ENCODE measurements around the gene BANK1.

BANK1 gene

DNA sequence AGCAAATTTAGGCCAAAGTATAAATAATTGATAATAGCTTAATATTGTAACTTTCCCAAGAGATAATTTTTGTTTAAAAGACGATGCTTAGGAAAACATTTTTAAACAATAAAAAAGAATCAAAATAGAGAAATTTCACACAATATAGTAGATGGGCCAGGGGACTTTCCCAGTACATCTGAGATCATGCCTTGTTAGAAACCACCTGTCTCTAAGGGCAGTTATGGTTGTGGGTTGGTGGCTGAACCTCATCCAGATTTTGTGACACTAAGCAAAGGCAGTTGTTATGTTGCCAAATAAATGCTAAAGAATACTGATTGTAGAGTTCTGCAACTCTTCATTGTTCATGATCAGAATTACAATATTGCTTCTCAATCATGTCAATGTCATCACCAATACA, 270.6 kb downstream of the BANK1 start:
- H3K9ac ChIP-seq (ENCODE audit: low read length): no peak overlapping the region
- peaks cover 22% of the 10 kb centered on the region; the same call in 1 of the 2 replicates for H3K36me3 ChIP-seq (ENCODE audit: insufficient read depth, low read length)
- H3F3A ChIP-seq (ENCODE audit: insufficient read depth, low read length): no peaks in the 10 kb centered on the region
- no peak for TF ChIP-seq EZH2 (IDR thresholded peaks at IDR 0.05; ENCODE audit: borderline replicate concordance, low read length)
- TF ChIP-seq, protein P1, sequence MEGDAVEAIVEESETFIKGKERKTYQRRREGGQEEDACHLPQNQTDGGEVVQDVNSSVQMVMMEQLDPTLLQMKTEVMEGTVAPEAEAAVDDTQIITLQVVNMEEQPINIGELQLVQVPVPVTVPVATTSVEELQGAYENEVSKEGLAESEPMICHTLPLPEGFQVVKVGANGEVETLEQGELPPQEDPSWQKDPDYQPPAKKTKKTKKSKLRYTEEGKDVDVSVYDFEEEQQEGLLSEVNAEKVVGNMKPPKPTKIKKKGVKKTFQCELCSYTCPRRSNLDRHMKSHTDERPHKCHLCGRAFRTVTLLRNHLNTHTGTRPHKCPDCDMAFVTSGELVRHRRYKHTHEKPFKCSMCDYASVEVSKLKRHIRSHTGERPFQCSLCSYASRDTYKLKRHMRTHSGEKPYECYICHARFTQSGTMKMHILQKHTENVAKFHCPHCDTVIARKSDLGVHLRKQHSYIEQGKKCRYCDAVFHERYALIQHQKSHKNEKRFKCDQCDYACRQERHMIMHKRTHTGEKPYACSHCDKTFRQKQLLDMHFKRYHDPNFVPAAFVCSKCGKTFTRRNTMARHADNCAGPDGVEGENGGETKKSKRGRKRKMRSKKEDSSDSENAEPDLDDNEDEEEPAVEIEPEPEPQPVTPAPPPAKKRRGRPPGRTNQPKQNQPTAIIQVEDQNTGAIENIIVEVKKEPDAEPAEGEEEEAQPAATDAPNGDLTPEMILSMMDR (IDR thresholded peaks at IDR 0.05; ENCODE audit: low read length): no peak
- H2AFZ ChIP-seq (ENCODE audit: low read length): no peak overlapping the region
- H3K27me3 ChIP-seq (ENCODE audit: insufficient read depth, low read length): no peaks in the 10 kb centered on the region
- no peak overlapping the region for H3K27ac ChIP-seq (ENCODE audit: low read depth, low read length, poor library complexity, severe bottlenecking)
- no peaks in the 10 kb centered on the region for H3K9me2 ChIP-seq (ENCODE audit: low read depth, low read length)
- no peaks in the 10 kb centered on the region for H3K79me2 ChIP-seq (ENCODE audit: insufficient read depth, low read length)
- H3K4me1 ChIP-seq (ENCODE audit: insufficient read depth, low read length, severe bottlenecking): peaks cover 11% of the 10 kb centered on the region
- no peak overlapping the region for H3K4me2 ChIP-seq (ENCODE audit: low read length)
- no peak overlapping the region for H3K4me3 ChIP-seq (ENCODE audit: low read depth, low read length, poor library complexity, severe bottlenecking)
- no peaks in the 10 kb centered on the region for H3K9me3 ChIP-seq (ENCODE audit: low read length)
- no peaks in the 10 kb centered on the region for H4K20me1 ChIP-seq (ENCODE audit: insufficient read depth, low read length)

DNA sequence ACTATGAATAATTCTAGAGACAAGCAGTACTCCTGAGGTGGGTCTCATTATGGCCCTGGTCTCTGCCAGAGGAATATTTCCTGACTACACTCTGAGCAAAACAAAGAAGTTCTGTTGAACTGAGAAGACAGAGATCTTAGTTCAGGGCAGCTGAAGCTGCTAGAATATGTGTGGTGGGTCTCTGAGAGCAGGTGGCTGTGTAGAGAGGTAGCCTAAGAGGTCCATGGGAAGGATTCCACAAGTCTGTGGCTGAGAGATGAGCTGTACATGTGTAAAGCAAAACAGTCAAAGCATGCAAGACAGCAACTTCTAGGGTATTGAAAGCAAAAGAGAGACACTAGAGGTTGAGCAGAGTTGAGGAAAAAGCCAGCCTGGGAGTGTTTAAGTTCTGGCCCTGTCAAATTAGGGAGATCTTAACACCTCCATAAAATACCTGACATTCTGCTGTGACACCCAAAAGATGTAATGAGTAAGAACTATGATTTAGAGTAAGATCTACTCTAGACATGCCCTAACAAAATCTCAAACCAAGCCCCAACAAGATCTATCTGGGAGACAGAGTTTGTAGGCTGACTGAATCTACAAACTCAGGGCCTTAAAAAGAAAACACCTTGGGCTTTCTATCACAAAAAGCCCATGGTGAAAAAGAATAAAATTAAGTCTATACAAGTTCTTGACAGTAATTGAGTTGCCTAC, 274.4 kb downstream of the BANK1 start:
- no peak overlapping the region for H3K4me3 ChIP-seq (ENCODE audit: low read depth, low read length, poor library complexity, severe bottlenecking)
- H3K27ac ChIP-seq (ENCODE audit: low read depth, low read length, poor library complexity, severe bottlenecking): no peak overlapping the region
- H3F3A ChIP-seq (ENCODE audit: insufficient read depth, low read length): no peaks in the 10 kb centered on the region
- H3K36me3 ChIP-seq (ENCODE audit: insufficient read depth, low read length): peaks cover 29% of the 10 kb centered on the region; the same call in 1 of the 2 replicates
- H3K27me3 ChIP-seq (ENCODE audit: insufficient read depth, low read length): no peaks in the 10 kb centered on the region
- no peak overlapping the region for H2AFZ ChIP-seq (ENCODE audit: low read length)
- H4K20me1 ChIP-seq (ENCODE audit: insufficient read depth, low read length): no peaks in the 10 kb centered on the region
- peaks cover 11% of the 10 kb centered on the region for H3K4me1 ChIP-seq (ENCODE audit: insufficient read depth, low read length, severe bottlenecking)
- TF ChIP-seq, protein P1 (IDR thresholded peaks at IDR 0.05; ENCODE audit: low read length): no peak
- H3K9ac ChIP-seq (ENCODE audit: low read length): no peak overlapping the region
- H3K9me3 ChIP-seq (ENCODE audit: low read length): no peaks in the 10 kb centered on the region
- no peak overlapping the region for H3K4me2 ChIP-seq (ENCODE audit: low read length)
- H3K79me2 ChIP-seq (ENCODE audit: insufficient read depth, low read length): no peaks in the 10 kb centered on the region
- H3K9me2 ChIP-seq (ENCODE audit: low read depth, low read length): no peaks in the 10 kb centered on the region

DNA sequence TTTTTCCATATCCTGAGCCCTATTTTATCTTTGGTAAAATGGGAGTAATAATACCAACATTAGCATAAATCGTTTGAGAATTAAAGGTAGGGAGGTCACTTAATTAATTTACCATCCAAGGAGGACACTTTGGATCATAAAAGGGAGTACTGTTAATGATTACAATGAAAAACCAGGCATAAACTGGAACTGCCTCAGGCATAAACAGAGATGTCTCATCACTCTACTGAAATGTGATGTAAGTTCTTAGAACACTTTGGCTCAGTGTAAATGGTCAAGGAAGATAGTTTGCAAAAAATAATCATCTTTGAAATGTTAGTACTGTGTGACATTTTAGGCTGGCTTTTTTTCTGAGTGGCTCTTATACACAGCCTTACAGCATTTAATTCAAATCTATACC, 286.1 kb downstream of the BANK1 start:
- Histone ChIP-seq H3K27me3 (ENCODE audit: insufficient read depth, low read length) (no peaks in the 10 kb centered on the region), H3K36me3 (ENCODE audit: insufficient read depth, low read length) (peaks cover 5% of the 10 kb centered on the region; the same call in 1 of the 2 replicates), H3K27ac (ENCODE audit: low read depth, low read length, poor library complexity, severe bottlenecking) (no peak overlapping the region), H3K9me3 (ENCODE audit: low read length) (no peaks in the 10 kb centered on the region), H3K4me2 (ENCODE audit: low read length) (no peak overlapping the region), H3K4me1 (ENCODE audit: insufficient read depth, low read length, severe bottlenecking) (no peaks in the 10 kb centered on the region), H3K4me3 (ENCODE audit: low read depth, low read length, poor library complexity, severe bottlenecking) (no peak overlapping the region), H3K79me2 (ENCODE audit: insufficient read depth, low read length) (no peaks in the 10 kb centered on the region), H3K9ac (ENCODE audit: low read length) (no peak overlapping the region), H2AFZ (ENCODE audit: low read length) (no peak overlapping the region), H3K9me2 (ENCODE audit: low read depth, low read length) (no peaks in the 10 kb centered on the region), H4K20me1 (ENCODE audit: insufficient read depth, low read length) (no peaks in the 10 kb centered on the region), H3F3A (ENCODE audit: insufficient read depth, low read length) (no peaks in the 10 kb centered on the region)
- TF ChIP-seq, protein P1 (IDR thresholded peaks at IDR 0.05; ENCODE audit: low read length): no peak
- no peak for TF ChIP-seq EZH2 (IDR thresholded peaks at IDR 0.05; ENCODE audit: borderline replicate concordance, low read length)

All from OCI-LY1 (cell line).